ENCODE results near the gene MCTP2.

Gene MCTP2

DNA sequence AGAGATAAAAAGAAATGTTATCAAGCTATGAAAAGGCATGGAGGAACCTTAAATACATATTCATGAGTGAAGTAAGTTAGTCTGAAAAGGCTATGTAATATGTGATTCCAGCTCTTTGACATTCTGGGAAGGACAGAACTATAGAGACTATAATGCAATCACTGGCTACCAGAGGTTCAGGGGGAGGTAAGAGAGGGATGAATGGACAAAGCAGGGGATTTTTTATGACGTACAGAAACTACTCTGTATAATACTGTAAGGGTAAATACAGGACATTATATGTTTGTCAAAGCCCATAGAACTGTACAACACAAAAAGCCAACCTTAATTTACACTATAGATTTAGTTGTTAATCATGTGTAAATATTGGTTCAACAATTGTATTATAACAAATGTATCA lies 46.1 kb downstream of the MCTP2 start:
- TF ChIP-seq CEBPB (IDR thresholded peaks at IDR 0.05) (no peak), EGR1 (IDR thresholded peaks at IDR 0.05) (no peak), FOXM1 (IDR thresholded peaks at IDR 0.05; ENCODE audit: borderline replicate concordance, low read depth) (no peak), NFIC (IDR thresholded peaks at IDR 0.05) (no peak), ZBTB7A (IDR thresholded peaks at IDR 0.05; ENCODE audit: low read depth) (no peak), TCF12 (IDR thresholded peaks at IDR 0.05; ENCODE audit: low read depth) (no peak), CREB1 (IDR thresholded peaks at IDR 0.05; ENCODE audit: low read depth) (no peak), TAF1 (IDR thresholded peaks at IDR 0.05; ENCODE audit: low read depth) (no peak), TEAD4 (IDR thresholded peaks at IDR 0.05) (no peak), YY1 (IDR thresholded peaks at IDR 0.05; ENCODE audit: low read depth) (no peak), EP300 (IDR thresholded peaks at IDR 0.05; ENCODE audit: borderline replicate concordance) (no peak)
- TF ChIP-seq, protein P1, sequence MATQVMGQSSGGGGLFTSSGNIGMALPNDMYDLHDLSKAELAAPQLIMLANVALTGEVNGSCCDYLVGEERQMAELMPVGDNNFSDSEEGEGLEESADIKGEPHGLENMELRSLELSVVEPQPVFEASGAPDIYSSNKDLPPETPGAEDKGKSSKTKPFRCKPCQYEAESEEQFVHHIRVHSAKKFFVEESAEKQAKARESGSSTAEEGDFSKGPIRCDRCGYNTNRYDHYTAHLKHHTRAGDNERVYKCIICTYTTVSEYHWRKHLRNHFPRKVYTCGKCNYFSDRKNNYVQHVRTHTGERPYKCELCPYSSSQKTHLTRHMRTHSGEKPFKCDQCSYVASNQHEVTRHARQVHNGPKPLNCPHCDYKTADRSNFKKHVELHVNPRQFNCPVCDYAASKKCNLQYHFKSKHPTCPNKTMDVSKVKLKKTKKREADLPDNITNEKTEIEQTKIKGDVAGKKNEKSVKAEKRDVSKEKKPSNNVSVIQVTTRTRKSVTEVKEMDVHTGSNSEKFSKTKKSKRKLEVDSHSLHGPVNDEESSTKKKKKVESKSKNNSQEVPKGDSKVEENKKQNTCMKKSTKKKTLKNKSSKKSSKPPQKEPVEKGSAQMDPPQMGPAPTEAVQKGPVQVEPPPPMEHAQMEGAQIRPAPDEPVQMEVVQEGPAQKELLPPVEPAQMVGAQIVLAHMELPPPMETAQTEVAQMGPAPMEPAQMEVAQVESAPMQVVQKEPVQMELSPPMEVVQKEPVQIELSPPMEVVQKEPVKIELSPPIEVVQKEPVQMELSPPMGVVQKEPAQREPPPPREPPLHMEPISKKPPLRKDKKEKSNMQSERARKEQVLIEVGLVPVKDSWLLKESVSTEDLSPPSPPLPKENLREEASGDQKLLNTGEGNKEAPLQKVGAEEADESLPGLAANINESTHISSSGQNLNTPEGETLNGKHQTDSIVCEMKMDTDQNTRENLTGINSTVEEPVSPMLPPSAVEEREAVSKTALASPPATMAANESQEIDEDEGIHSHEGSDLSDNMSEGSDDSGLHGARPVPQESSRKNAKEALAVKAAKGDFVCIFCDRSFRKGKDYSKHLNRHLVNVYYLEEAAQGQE (IDR thresholded peaks at IDR 0.05; ENCODE audit: low read depth): no peak

DNA sequence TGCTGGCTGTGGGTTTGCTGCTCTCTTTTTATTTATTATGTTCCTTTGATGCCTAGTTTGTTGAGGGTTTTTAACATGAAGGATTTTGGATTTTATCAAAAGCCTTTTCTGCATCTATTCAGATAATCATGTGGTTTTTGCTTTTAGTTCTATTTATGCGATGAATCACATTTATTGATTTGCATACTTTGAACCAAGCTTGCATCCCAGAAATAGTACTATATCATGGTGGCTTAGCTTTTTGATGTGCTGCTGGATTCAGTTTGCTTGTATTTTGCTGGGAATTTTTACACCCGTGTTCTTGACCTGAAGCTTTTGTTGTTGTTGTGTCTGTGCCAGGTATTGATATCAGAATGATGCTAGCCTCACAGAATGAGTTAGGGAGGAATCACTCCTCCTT lies 48.4 kb downstream of the MCTP2 start:
- TF ChIP-seq TCF12 (IDR thresholded peaks at IDR 0.05; ENCODE audit: low read depth) (no peak), CREB1 (IDR thresholded peaks at IDR 0.05; ENCODE audit: low read depth) (no peak), TAF1 (IDR thresholded peaks at IDR 0.05; ENCODE audit: low read depth) (no peak), EP300 (IDR thresholded peaks at IDR 0.05; ENCODE audit: borderline replicate concordance) (no peak)
- TF ChIP-seq, protein P2, sequence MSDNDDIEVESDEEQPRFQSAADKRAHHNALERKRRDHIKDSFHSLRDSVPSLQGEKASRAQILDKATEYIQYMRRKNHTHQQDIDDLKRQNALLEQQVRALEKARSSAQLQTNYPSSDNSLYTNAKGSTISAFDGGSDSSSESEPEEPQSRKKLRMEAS (IDR thresholded peaks at IDR 0.05): no peak
- TF ChIP-seq, protein P1 (IDR thresholded peaks at IDR 0.05; ENCODE audit: low read depth): no peak

DNA sequence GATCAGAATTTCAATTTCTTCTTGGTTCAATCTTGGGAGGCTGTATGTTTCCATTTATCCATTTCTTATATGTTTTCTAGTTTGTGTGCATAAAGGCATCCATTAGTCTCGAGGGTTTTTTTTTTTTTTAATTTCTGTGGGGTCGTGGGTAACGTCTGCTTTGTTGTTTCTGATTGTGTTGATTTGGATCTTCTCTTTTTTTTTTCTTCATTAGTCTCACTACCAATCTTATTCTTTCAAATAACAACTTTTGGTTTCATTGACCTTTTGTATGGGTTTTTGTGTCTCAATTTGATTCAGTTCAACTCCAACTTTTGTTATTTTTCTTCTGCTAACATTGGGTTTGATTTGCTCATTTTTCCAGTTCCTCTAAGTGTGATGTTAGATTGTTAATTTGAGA lies 48.9 kb downstream of the MCTP2 start:
- TF ChIP-seq EP300 (IDR thresholded peaks at IDR 0.05; ENCODE audit: borderline replicate concordance): no peak
- TF ChIP-seq TAF1 (IDR thresholded peaks at IDR 0.05; ENCODE audit: low read depth): no peak
- no peak for TF ChIP-seq RAD21 (IDR thresholded peaks at IDR 0.05; ENCODE audit: low read depth)
- TF ChIP-seq, protein P1 (IDR thresholded peaks at IDR 0.05; ENCODE audit: low read depth): no peak
- TF ChIP-seq FOXM1 (IDR thresholded peaks at IDR 0.05; ENCODE audit: borderline replicate concordance, low read depth): no peak
- TF ChIP-seq TCF12 (IDR thresholded peaks at IDR 0.05; ENCODE audit: low read depth): no peak
- TF ChIP-seq TEAD4 (IDR thresholded peaks at IDR 0.05): no peak
- no peak for TF ChIP-seq NFIC (IDR thresholded peaks at IDR 0.05)
- no peak for TF ChIP-seq CEBPB (IDR thresholded peaks at IDR 0.05)
- TF ChIP-seq YY1 (IDR thresholded peaks at IDR 0.05; ENCODE audit: low read depth): no peak
- TF ChIP-seq EGR1 (IDR thresholded peaks at IDR 0.05): no peak
- TF ChIP-seq, protein P3, sequence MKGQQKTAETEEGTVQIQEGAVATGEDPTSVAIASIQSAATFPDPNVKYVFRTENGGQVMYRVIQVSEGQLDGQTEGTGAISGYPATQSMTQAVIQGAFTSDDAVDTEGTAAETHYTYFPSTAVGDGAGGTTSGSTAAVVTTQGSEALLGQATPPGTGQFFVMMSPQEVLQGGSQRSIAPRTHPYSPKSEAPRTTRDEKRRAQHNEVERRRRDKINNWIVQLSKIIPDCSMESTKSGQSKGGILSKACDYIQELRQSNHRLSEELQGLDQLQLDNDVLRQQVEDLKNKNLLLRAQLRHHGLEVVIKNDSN (IDR thresholded peaks at IDR 0.05): no peak
- no peak for TF ChIP-seq ZBTB7A (IDR thresholded peaks at IDR 0.05; ENCODE audit: low read depth)
- TF ChIP-seq, protein P2 (IDR thresholded peaks at IDR 0.05): no peak

DNA sequence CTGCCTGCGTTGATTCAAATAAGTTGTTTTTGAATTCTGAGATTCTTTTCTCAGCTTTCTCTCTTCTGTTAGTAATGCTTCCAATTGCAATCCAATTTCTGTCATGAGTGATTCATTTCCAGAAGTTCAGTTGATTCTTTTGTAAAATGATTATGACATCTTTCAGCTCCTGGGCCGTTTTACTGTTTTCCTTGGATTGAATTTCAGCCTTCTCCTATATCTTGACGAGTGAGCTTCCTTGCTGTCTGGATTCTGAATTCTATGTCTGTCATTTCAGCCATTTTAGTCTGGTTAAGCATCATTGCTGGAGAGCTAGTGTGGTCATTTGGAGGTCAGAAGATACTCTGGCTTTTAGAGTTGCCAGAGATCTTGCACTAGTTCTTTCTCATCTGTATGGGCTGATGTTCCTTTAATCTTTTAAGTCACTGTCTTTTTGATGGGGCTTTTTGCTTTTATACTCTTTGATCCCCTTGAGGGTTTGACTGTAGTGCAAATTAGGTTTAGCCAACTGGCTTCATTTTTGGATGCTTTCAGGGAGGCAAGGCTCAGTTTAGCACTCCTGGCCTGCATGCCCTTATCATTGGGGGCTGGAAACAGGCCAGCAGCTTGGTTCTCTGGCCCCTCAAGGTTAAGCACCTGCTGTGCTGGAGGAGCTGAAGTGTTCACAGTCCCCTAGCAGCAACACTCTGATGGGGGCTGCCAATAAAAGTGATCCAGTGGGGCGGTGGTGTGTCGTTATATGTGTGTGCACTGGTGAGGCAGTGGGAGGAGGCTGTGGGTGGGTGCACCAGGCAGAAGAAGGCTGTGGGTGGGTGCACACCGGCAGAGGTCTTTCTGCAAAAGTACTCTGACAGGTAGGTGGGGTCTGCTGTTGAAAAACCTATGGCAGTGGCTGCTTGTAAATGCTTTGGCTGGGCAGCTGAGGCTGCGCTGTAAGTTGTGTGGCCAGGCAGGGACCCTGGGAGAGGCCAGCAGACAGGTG lies 51.2 kb downstream of the MCTP2 start:
- TF ChIP-seq TEAD4 (IDR thresholded peaks at IDR 0.05): no peak
- no peak for TF ChIP-seq NFIC (IDR thresholded peaks at IDR 0.05)
- TF ChIP-seq, protein P2 (IDR thresholded peaks at IDR 0.05): no peak
- TF ChIP-seq CREB1 (IDR thresholded peaks at IDR 0.05; ENCODE audit: low read depth): no peak
